NOMO-1 (cell line): ENCODE results near the gene FGD6.
"Not testable (repeated sequence)": the region's sequence is repeated elsewhere in the genome, so short reads cannot be mapped to it uniquely, and the experiment has no call there.

ENCODE experiments used
- DNase-seq, 2 experiments: peaks; one replicate each; lab custom pipeline; 2025; ENCODE audit not compliant: unreplicated experiment in 2 of 2; lab: John Stamatoyannopoulos, UW

Gene FGD6

GRCh38 chr12:95131589-95132340, 85.5 kb downstream of the FGD6 start:
- DNase-seq: peak in 1 of 2 experiments; percentile 27

GRCh38 chr12:95130096-95130495, 87.2 kb downstream of the FGD6 start:
- DNase-seq: no peak

- no peak for DNase-seq
These were observed 88.2 kb downstream of the FGD6 start for GRCh38 chr12:95129115-95129514.

GRCh38 chr12:95126736-95127135, 90.5 kb downstream of the FGD6 start:
- no peak for DNase-seq

- no peak for DNase-seq
These were observed 91.2 kb downstream of the FGD6 start for GRCh38 chr12:95126076-95126475.

GRCh38 chr12:95124106-95124505, 93.2 kb downstream of the FGD6 start:
- no peak for DNase-seq

- no peak for DNase-seq
These were observed 98.5 kb downstream of the FGD6 start for GRCh38 chr12:95118788-95119179.

GRCh38 chr12:95118138-95118787, 99.0 kb downstream of the FGD6 start:
- DNase-seq: no peak

GRCh38 chr12:95117178-95117599, 100.1 kb downstream of the FGD6 start:
- peak in 1 of 2 experiments; percentile 83 for DNase-seq

GRCh38 chr12:95116773-95117172, 100.5 kb downstream of the FGD6 start:
- no peak for DNase-seq

GRCh38 chr12:95116341-95116740, 100.9 kb downstream of the FGD6 start:
- DNase-seq: peak in 1 of 2 experiments; percentile 9

GRCh38 chr12:95115641-95116040, 101.6 kb downstream of the FGD6 start:
- no peak for DNase-seq

- DNase-seq: no peak
These were observed 102.4 kb downstream of the FGD6 start for GRCh38 chr12:95114766-95115405.

- DNase-seq: no peak
These were observed 109.9 kb downstream of the FGD6 start for GRCh38 chr12:95107362-95107761.

GRCh38 chr12:95105540-95105939, 111.7 kb downstream of the FGD6 start:
- no peak for DNase-seq

GRCh38 chr12:95104919-95105452, 112.3 kb downstream of the FGD6 start:
- no peak for DNase-seq

GRCh38 chr12:95102916-95103671, 114.2 kb downstream of the FGD6 start:
- peak; percentile 84 to 96 for DNase-seq

- DNase-seq: not testable (repeated sequence)
These were observed 115.3 kb downstream of the FGD6 start for GRCh38 chr12:95101957-95102356.

GRCh38 chr12:95100264-95101190, 116.7 kb downstream of the FGD6 start:
- no peak for DNase-seq
